Gastrocnemius medialis (tissue), 4 donors: Measurements from ENCODE around the gene POLD3.

Experiments
- POLR2A ChIP-seq, 2 donors: fragments of 450-650 bp; IDR thresholded peaks; one replicate each; pipeline ENCODE4 v1.6.1; 2017; ENCODE audit warnings: antibody characterized with exemption in 2 of 2, mild to moderate bottlenecking in 2 of 2, moderate library complexity in 2 of 2
- TF ChIP-seq, protein P1 (sequence below), 5 experiments: fragments of 450-650 bp in 3 of 5; fragments of 200-600 bp in 2 of 5; sonication (generic) in 2 of 5; IDR thresholded peaks in 4 of 5; conservative IDR thresholded peaks in 1 of 5; 1 replicate in 4 of 5; 2 replicates in 1 of 5; pipeline ENCODE4 v1.5.1; 2016 to 2019; ENCODE audit warnings: antibody characterized with exemption in 5 of 5, mild to moderate bottlenecking in 3 of 5, moderate library complexity in 3 of 5

DNA sequence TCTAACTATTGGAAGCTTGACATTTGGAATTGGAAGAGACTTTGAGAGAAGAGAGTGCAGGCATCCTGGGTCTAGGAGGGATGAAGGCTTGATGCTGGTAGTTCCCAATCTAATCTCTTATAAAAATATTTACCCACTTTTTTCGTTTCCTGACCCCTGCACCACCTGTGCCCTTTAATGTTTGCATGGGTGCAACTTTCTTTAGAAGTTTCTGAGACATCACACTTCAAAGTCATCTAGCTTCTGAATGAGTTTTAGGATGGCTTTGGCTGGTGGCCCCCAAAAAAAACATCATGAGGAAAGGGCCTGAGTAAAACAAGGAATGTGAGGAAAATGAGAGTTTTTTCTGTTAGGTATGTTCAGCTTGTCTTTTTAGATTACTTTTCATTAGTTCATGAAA, 1.1 kb downstream of the POLD3 start:
- TF ChIP-seq, protein P1, sequence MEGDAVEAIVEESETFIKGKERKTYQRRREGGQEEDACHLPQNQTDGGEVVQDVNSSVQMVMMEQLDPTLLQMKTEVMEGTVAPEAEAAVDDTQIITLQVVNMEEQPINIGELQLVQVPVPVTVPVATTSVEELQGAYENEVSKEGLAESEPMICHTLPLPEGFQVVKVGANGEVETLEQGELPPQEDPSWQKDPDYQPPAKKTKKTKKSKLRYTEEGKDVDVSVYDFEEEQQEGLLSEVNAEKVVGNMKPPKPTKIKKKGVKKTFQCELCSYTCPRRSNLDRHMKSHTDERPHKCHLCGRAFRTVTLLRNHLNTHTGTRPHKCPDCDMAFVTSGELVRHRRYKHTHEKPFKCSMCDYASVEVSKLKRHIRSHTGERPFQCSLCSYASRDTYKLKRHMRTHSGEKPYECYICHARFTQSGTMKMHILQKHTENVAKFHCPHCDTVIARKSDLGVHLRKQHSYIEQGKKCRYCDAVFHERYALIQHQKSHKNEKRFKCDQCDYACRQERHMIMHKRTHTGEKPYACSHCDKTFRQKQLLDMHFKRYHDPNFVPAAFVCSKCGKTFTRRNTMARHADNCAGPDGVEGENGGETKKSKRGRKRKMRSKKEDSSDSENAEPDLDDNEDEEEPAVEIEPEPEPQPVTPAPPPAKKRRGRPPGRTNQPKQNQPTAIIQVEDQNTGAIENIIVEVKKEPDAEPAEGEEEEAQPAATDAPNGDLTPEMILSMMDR (IDR thresholded peaks at IDR 0.05 in 4 of 5, conservative IDR thresholded peaks at IDR 0.05 in 1 of 5): no peak
- TF ChIP-seq POLR2A (IDR thresholded peaks at IDR 0.05): no peak
